ENCODE measurements around the gene ANKRD62.
"Not testable (repeated sequence)": the region's sequence is repeated elsewhere in the genome, so short reads cannot be mapped to it uniquely, and the experiment has no call there.

GRCh38 chr18:12138831-12139230 is 45.2 kb downstream of the ANKRD62 start:
- TF ChIP-seq ZNF23 (tag by site-specific recombination; IDR thresholded peaks at IDR 0.05; ENCODE audit: borderline replicate concordance); ZNF510 (tag by site-specific recombination; IDR thresholded peaks at IDR 0.05; ENCODE audit: insufficient replicate concordance); KLF9 (tag by site-specific recombination; IDR thresholded peaks at IDR 0.05; ENCODE audit: low read depth); ZNF138 (tag by site-specific recombination; IDR thresholded peaks at IDR 0.05; ENCODE audit: borderline replicate concordance): not testable (repeated sequence)
- TF ChIP-seq, protein P1, sequence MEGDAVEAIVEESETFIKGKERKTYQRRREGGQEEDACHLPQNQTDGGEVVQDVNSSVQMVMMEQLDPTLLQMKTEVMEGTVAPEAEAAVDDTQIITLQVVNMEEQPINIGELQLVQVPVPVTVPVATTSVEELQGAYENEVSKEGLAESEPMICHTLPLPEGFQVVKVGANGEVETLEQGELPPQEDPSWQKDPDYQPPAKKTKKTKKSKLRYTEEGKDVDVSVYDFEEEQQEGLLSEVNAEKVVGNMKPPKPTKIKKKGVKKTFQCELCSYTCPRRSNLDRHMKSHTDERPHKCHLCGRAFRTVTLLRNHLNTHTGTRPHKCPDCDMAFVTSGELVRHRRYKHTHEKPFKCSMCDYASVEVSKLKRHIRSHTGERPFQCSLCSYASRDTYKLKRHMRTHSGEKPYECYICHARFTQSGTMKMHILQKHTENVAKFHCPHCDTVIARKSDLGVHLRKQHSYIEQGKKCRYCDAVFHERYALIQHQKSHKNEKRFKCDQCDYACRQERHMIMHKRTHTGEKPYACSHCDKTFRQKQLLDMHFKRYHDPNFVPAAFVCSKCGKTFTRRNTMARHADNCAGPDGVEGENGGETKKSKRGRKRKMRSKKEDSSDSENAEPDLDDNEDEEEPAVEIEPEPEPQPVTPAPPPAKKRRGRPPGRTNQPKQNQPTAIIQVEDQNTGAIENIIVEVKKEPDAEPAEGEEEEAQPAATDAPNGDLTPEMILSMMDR (tag by site-specific recombination; IDR thresholded peaks at IDR 0.05): not testable (repeated sequence)
- TF ChIP-seq, protein P2, sequence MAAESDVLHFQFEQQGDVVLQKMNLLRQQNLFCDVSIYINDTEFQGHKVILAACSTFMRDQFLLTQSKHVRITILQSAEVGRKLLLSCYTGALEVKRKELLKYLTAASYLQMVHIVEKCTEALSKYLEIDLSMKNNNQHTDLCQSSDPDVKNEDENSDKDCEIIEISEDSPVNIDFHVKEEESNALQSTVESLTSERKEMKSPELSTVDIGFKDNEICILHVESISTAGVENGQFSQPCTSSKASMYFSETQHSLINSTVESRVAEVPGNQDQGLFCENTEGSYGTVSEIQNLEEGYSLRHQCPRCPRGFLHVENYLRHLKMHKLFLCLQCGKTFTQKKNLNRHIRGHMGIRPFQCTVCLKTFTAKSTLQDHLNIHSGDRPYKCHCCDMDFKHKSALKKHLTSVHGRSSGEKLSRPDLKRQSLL (tag by site-specific recombination; IDR thresholded peaks at IDR 0.05): not testable (repeated sequence)
- TF ChIP-seq, protein P3, sequence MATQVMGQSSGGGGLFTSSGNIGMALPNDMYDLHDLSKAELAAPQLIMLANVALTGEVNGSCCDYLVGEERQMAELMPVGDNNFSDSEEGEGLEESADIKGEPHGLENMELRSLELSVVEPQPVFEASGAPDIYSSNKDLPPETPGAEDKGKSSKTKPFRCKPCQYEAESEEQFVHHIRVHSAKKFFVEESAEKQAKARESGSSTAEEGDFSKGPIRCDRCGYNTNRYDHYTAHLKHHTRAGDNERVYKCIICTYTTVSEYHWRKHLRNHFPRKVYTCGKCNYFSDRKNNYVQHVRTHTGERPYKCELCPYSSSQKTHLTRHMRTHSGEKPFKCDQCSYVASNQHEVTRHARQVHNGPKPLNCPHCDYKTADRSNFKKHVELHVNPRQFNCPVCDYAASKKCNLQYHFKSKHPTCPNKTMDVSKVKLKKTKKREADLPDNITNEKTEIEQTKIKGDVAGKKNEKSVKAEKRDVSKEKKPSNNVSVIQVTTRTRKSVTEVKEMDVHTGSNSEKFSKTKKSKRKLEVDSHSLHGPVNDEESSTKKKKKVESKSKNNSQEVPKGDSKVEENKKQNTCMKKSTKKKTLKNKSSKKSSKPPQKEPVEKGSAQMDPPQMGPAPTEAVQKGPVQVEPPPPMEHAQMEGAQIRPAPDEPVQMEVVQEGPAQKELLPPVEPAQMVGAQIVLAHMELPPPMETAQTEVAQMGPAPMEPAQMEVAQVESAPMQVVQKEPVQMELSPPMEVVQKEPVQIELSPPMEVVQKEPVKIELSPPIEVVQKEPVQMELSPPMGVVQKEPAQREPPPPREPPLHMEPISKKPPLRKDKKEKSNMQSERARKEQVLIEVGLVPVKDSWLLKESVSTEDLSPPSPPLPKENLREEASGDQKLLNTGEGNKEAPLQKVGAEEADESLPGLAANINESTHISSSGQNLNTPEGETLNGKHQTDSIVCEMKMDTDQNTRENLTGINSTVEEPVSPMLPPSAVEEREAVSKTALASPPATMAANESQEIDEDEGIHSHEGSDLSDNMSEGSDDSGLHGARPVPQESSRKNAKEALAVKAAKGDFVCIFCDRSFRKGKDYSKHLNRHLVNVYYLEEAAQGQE (tag by site-specific recombination; IDR thresholded peaks at IDR 0.05): not testable (repeated sequence)

Data from HEK293 (cell line).